Measurements from ENCODE around the gene PFDN1.

GRCh38 chr5:140325486-140325885 lies 22.6 kb upstream of the PFDN1 start:
- TF ChIP-seq CTCF (IDR thresholded peaks at IDR 0.05; ENCODE audit: low read length) (no peak), EZH2 (IDR thresholded peaks at IDR 0.05; ENCODE audit: borderline replicate concordance, low read length) (no peak)
